Measurements from ENCODE around the gene PRC1.

PRC1 gene

GRCh38 chr15:90990446-90990845 lies 3.9 kb downstream of the PRC1 start:
- Histone ChIP-seq H3K4me1 (ENCODE audit: control insufficient read depth, low read length) (peaks cover 62% of the 10 kb centered on the region), H4K20me1 (ENCODE audit: control insufficient read depth, insufficient read depth, low read depth, low read length) (peaks cover 18% of the 10 kb centered on the region), H3K9me3 (ENCODE audit: control insufficient read depth, insufficient read depth, low read length) (no peaks in the 10 kb centered on the region), H3K27ac (ENCODE audit: low read depth, low read length) (no peak overlapping the region), H3K79me2 (ENCODE audit: control insufficient read depth, low read length) (peaks cover 98% of the 10 kb centered on the region), H3K9me2 (replicated peaks; ENCODE audit: control insufficient read depth, low read length) (no peaks in the 10 kb centered on the region), H3K27me3 (ENCODE audit: control insufficient read depth, low read length) (no peaks in the 10 kb centered on the region), H3K4me3 (ENCODE audit: low read length) (no peak overlapping the region), H3K4me2 (ENCODE audit: low read length) (peak overlapping the region; percentile 42), H3F3A (ENCODE audit: control insufficient read depth, insufficient read depth) (no peaks in the 10 kb centered on the region), H3K36me3 (ENCODE audit: control insufficient read depth, low read length) (peaks cover 53% of the 10 kb centered on the region)
- TF ChIP-seq CTCF (IDR thresholded peaks at IDR 0.05; ENCODE audit: low read depth, low read length, poor library complexity, severe bottlenecking) (no peak), EZH2phosphoT487 (IDR thresholded peaks at IDR 0.05; ENCODE audit: borderline replicate concordance, low read length) (no peak)

- Histone ChIP-seq H3K79me2 (ENCODE audit: control insufficient read depth, low read length) (peaks cover 99% of the 10 kb centered on the region), H3K27ac (ENCODE audit: low read depth, low read length) (peak overlapping the region; percentile 30; the same call in 1 of the 2 replicates), H3K4me2 (ENCODE audit: low read length) (peak overlapping the region; percentile 74), H3K36me3 (ENCODE audit: control insufficient read depth, low read length) (peaks cover 57% of the 10 kb centered on the region), H3K9me2 (replicated peaks; ENCODE audit: control insufficient read depth, low read length) (no peaks in the 10 kb centered on the region), H3K4me3 (ENCODE audit: low read length) (peak overlapping the region; percentile 59), H4K20me1 (ENCODE audit: control insufficient read depth, insufficient read depth, low read depth, low read length) (peaks cover 18% of the 10 kb centered on the region), H3K9me3 (ENCODE audit: control insufficient read depth, insufficient read depth, low read length) (no peaks in the 10 kb centered on the region), H3K27me3 (ENCODE audit: control insufficient read depth, low read length) (no peaks in the 10 kb centered on the region), H3K4me1 (ENCODE audit: control insufficient read depth, low read length) (peaks cover 61% of the 10 kb centered on the region), H3F3A (ENCODE audit: control insufficient read depth, insufficient read depth) (no peaks in the 10 kb centered on the region)
- TF ChIP-seq CTCF (IDR thresholded peaks at IDR 0.05; ENCODE audit: low read depth, low read length, poor library complexity, severe bottlenecking) = no peak
- TF ChIP-seq EZH2phosphoT487 (IDR thresholded peaks at IDR 0.05; ENCODE audit: borderline replicate concordance, low read length) = no peak
These were observed 5.1 kb downstream of the PRC1 start for GRCh38 chr15:90989040-90989768.

GRCh38 chr15:90988296-90988695 lies 6.0 kb downstream of the PRC1 start:
- H3K4me1 ChIP-seq (ENCODE audit: control insufficient read depth, low read length) = peaks cover 61% of the 10 kb centered on the region

More at GRCh38 chr15:90988296-90988695, 6.0 kb downstream of the PRC1 start:
- Histone ChIP-seq H3K27ac (ENCODE audit: low read depth, low read length) (no peak overlapping the region), H3K4me3 (ENCODE audit: low read length) (peak overlapping the region; percentile 59), H3F3A (ENCODE audit: control insufficient read depth, insufficient read depth) (no peaks in the 10 kb centered on the region), H3K9me2 (replicated peaks; ENCODE audit: control insufficient read depth, low read length) (no peaks in the 10 kb centered on the region), H3K27me3 (ENCODE audit: control insufficient read depth, low read length) (no peaks in the 10 kb centered on the region), H4K20me1 (ENCODE audit: control insufficient read depth, insufficient read depth, low read depth, low read length) (peaks cover 18% of the 10 kb centered on the region), H3K9me3 (ENCODE audit: control insufficient read depth, insufficient read depth, low read length) (no peaks in the 10 kb centered on the region), H3K79me2 (ENCODE audit: control insufficient read depth, low read length) (peaks cover 99% of the 10 kb centered on the region), H3K4me2 (ENCODE audit: low read length) (peak overlapping the region; percentile 74), H3K36me3 (ENCODE audit: control insufficient read depth, low read length) (peaks cover 58% of the 10 kb centered on the region)
- TF ChIP-seq EZH2phosphoT487 (IDR thresholded peaks at IDR 0.05; ENCODE audit: borderline replicate concordance, low read length) = no peak
- no peak for TF ChIP-seq CTCF (IDR thresholded peaks at IDR 0.05; ENCODE audit: low read depth, low read length, poor library complexity, severe bottlenecking)
